H1 (cell line): ENCODE measurements around the gene ADIPOQ. TPM values are rescaled to one million over a fixed set of nuclear protein-coding genes. Genes with fewer than 3 reads are reported as not detected.

Experiments
- BCL11A ChIP-seq, 2 experiments: IDR thresholded peaks; one replicate each; pipeline ENCODE4 v1.6.1; 2011; ENCODE audit warnings: low read depth in 2 of 2, low read length in 2 of 2, mild to moderate bottlenecking in 2 of 2
- CBX8 ChIP-seq: fragments of 300-800, 300-1000 bp; sonication (generic); IDR thresholded peaks from 2 replicates; pipeline ENCODE4 v1.7.1; 2016; ENCODE audit warnings: low read depth, low read length, borderline replicate concordance
- CHD2 ChIP-seq: IDR thresholded peaks from 2 replicates; pipeline ENCODE4 v1.6.1; 2012; ENCODE audit warnings: low read length, improper control_type of control experiment
- CHD7 ChIP-seq: fragments of 300-600 bp; sonication (generic); IDR thresholded peaks from 2 replicates; pipeline ENCODE4 v1.7.1; 2012; ENCODE audit warnings: low read length, moderate library complexity, mild to moderate bottlenecking, inconsistent platforms; ENCODE audit not compliant: insufficient replicate concordance
- FOSL1 ChIP-seq: IDR thresholded peaks from 2 replicates; pipeline ENCODE4 v1.6.1; 2011; ENCODE audit warnings: mild to moderate bottlenecking, low read depth, low read length, moderate library complexity; ENCODE audit not compliant: insufficient read depth
- GABPA ChIP-seq: IDR thresholded peaks from 2 replicates; pipeline ENCODE4 v1.6.1; 2011; ENCODE audit warnings: mild to moderate bottlenecking, low read length, moderate library complexity, borderline replicate concordance; ENCODE audit not compliant: insufficient read depth
- KDM1A ChIP-seq: fragments of 200-600, 300-600 bp; sonication (generic); IDR thresholded peaks from 2 replicates; pipeline ENCODE4 v1.7.1; 2016; ENCODE audit warnings: mild to moderate bottlenecking, low read length, borderline replicate concordance
- KDM4A ChIP-seq: IDR thresholded peaks from one replicate; pipeline ENCODE4 v1.7.1; 2012; ENCODE audit warnings: low read depth, mild to moderate bottlenecking, moderate library complexity, low read length, inconsistent platforms; ENCODE audit not compliant: severe bottlenecking
- POLR2A ChIP-seq, 2 experiments: IDR thresholded peaks; 1 replicate in 1 of 2; 2 replicates in 1 of 2; pipeline ENCODE4 v1.6.1; 2011; ENCODE audit warnings: low read depth in 2 of 2, low read length in 2 of 2, mild to moderate bottlenecking in 2 of 2; ENCODE audit errors: control extremely low read depth in 1 of 2
- SP2 ChIP-seq: IDR thresholded peaks from 2 replicates; pipeline ENCODE4 v1.6.1; 2012; ENCODE audit warnings: mild to moderate bottlenecking, low read length, inconsistent platforms
- SP4 ChIP-seq: IDR thresholded peaks from 2 replicates; pipeline ENCODE4 v1.6.1; 2012; ENCODE audit warnings: low read length, inconsistent platforms
- TCF12 ChIP-seq: IDR thresholded peaks from 2 replicates; pipeline ENCODE4 v1.6.1; 2011; ENCODE audit warnings: low read depth, mild to moderate bottlenecking, low read length
- TEAD4 ChIP-seq: IDR thresholded peaks from 2 replicates; pipeline ENCODE4 v1.6.1; 2012; ENCODE audit warnings: low read depth, low read length, inconsistent platforms, mixed read lengths
- ZNF274 ChIP-seq: IDR thresholded peaks from 2 replicates; pipeline ENCODE4 v1.7.0; 2012; ENCODE audit warnings: low read length, borderline replicate concordance; ENCODE audit errors: extremely low read depth
- polyA plus RNA-seq, 7 experiments: library from polyadenylated mRNA; depleted of rRNA in 3 of 7; stranded (reverse) in 5 of 7; unstranded in 2 of 7; fragments of >200 nt in 5 of 7; fragments of 200-250 nt in 2 of 7; gene quantifications; 1 replicate in 5 of 7; 2 replicates in 1 of 7; 4 replicates in 1 of 7; pipeline versions ENCODE4 v1.2.1 to v1.2.3, GENCODE V29; 2011 to 2013; ENCODE audit warnings: missing spikeins in 2 of 7, mixed read lengths in 2 of 7
- total RNA-seq: library from RNA; stranded (reverse); fragmentation: NEBNext Ultra II Directional; extraction: Animal tissue kit (Norgen Biotek cat#: 25700); gene quantifications from 2 replicates; pipeline ENCODE4 v1.2.1, GENCODE V29; 2021

ADIPOQ gene
- total and polyA plus RNA-seq, 2 of the 8 experiments (the other 6 are each of a cell fraction or from before 2014, with no cell fraction given) = not detected

- TF ChIP-seq CHD7 = no peak
- no peak for TF ChIP-seq SP2
- no peak for TF ChIP-seq SP4
- no peak for TF ChIP-seq TEAD4
- TF ChIP-seq TCF12 = no peak
- no peak for TF ChIP-seq CHD2
- no peak for TF ChIP-seq POLR2A (IDR thresholded peaks at IDR 0.05; ENCODE audit: control extremely low read depth in 1 of 2, low read depth in 2 of 2, low read length in 2 of 2)
- TF ChIP-seq KDM1A = no peak
- TF ChIP-seq CBX8 = no peak
- no peak for TF ChIP-seq KDM4A
- TF ChIP-seq GABPA = no peak
- TF ChIP-seq FOSL1 = no peak
- no peak for TF ChIP-seq ZNF274
- no peak for TF ChIP-seq BCL11A (IDR thresholded peaks at IDR 0.05; ENCODE audit: low read depth in 2 of 2, low read length in 2 of 2)
Observed at GRCh38 chr3:186832276-186832675, 10.2 kb upstream of the ADIPOQ start (continued).
